Esophagus squamous epithelium (tissue), 4 donors: ENCODE data around the gene XRCC4.

Source experiments
- CTCF ChIP-seq, 6 experiments: fragments of 450-650 bp in 4 of 6; fragments of 200-600 bp in 2 of 6; sonication (generic) in 2 of 6; IDR thresholded peaks; one replicate each; pipeline ENCODE4 v1.5.1; 2016 to 2019; ENCODE audit warnings: antibody characterized with exemption in 6 of 6, mild to moderate bottlenecking in 4 of 6, moderate library complexity in 4 of 6
- POLR2A ChIP-seq, 4 donors: fragments of 450-650 bp; IDR thresholded peaks; one replicate each; pipeline ENCODE4 v1.6.1; 2017; ENCODE audit warnings: antibody characterized with exemption in 4 of 4, mild to moderate bottlenecking in 4 of 4, moderate library complexity in 3 of 4

- no peak for TF ChIP-seq CTCF (IDR thresholded peaks at IDR 0.05)
- TF ChIP-seq POLR2A (IDR thresholded peaks at IDR 0.05): no peak
Observed at GRCh38 chr5:83145241-83145640, 67.9 kb downstream of the XRCC4 start.
